Measurements from ENCODE around the gene LRRC27. TPM values are rescaled to one million over a fixed set of nuclear protein-coding genes. Genes with fewer than 3 reads are reported as not detected.

The LRRC27 gene
- total and polyA plus RNA-seq, 2 donors (not counting 1 experiment from before 2014, with no cell fraction given) = 4.1 to 11.7 TPM

DNA sequence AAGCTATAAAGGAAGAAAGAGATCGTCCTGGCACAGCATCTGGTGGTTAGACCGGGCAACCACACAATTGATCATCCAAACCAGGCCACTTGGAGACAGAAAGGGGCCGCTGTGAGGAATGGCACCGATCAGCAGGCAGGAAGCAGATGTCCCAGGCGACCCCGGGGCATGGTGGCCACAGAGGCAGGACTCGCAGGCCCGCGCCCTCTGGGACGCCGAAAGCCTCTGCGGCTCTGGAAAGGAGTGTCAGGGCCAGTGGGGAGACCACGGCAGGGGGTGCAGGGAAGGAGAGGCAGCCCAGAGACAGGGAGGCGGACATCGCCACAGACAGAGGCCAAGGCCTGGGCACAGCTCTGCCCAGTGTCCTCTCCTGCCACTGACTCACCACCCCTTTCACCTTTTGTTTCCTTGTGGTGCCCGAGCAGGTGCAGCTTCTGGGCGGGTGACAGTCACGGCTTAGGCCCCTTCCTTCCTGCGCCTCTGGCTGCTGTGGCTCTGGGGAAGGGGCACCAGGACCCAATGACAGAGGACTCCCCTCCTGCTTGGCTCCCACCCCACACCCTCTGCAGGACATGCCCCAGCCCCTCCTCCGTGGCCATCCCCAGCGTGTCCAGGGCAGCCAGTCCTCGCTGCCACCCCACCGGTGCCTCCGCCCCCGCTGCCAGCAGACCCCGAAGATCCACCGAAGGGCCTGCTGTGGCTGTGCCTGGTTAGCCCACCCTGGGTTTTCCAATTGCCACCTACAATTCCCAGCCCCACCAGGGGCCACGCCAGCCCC is 35.1 kb upstream of the LRRC27 start:
- no peak for DNase-seq (ENCODE audit: low read depth in 2 of 2)

DNA sequence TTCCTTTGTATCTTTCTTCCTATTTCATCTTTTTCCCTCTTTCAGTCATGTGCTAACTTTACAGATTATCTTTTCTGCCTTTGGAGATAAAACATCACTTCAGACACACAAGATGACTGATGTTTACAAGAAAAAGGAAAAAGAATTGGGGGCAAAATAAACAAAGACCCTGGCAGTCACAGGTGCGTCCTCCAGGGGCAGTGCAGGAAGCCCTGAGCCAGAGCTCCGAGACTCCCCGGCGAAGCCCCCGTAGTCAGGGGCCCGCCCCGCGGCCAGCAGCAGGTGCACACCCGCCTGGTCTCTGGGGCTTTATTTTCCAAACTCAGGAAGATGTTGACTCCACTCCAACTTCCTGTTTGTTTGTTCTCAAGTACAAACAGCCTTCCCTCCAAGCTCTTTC is 34.5 kb upstream of the LRRC27 start:
- no peak overlapping the region for H3K4me3 ChIP-seq (replicated peaks in 1 of 4; ENCODE audit: control extremely low read depth in 1 of 4, insufficient read depth in 1 of 4, low read depth in 3 of 4, low read length in 4 of 4)
- no peaks in the 10 kb centered on the region for H4K20me1 ChIP-seq (ENCODE audit: control insufficient read depth, extremely low read depth, insufficient read depth, low read length)
- no peaks in the 10 kb centered on the region for H3K79me2 ChIP-seq (ENCODE audit: control insufficient read depth, insufficient read depth, low read length)
- no peaks in the 10 kb centered on the region for H3K4me1 ChIP-seq (ENCODE audit: control insufficient read depth, extremely low read depth, insufficient read depth, low read length)
- DNase-seq (ENCODE audit: low read depth in 2 of 2) = no peak
- no peak overlapping the region for H3K4me2 ChIP-seq (ENCODE audit: extremely low read depth, insufficient read depth, low read length)
- H3K27me3 ChIP-seq (ENCODE audit: control insufficient read depth, insufficient read depth, low read length) = no peaks in the 10 kb centered on the region
- H2AFZ ChIP-seq (ENCODE audit: low read length) = no peak overlapping the region
- H3K27ac ChIP-seq (ENCODE audit: insufficient read depth, low read length) = no peak overlapping the region
- H3K36me3 ChIP-seq (ENCODE audit: control insufficient read depth, insufficient read depth, low read length) = no peaks in the 10 kb centered on the region
- H3K9me3 ChIP-seq (ENCODE audit: control insufficient read depth, insufficient read depth, low read depth, low read length) = no peaks in the 10 kb centered on the region
- no peak for TF ChIP-seq EZH2 (IDR thresholded peaks at IDR 0.05; ENCODE audit: low read length, missing control alignments)
- TF ChIP-seq, protein P1, sequence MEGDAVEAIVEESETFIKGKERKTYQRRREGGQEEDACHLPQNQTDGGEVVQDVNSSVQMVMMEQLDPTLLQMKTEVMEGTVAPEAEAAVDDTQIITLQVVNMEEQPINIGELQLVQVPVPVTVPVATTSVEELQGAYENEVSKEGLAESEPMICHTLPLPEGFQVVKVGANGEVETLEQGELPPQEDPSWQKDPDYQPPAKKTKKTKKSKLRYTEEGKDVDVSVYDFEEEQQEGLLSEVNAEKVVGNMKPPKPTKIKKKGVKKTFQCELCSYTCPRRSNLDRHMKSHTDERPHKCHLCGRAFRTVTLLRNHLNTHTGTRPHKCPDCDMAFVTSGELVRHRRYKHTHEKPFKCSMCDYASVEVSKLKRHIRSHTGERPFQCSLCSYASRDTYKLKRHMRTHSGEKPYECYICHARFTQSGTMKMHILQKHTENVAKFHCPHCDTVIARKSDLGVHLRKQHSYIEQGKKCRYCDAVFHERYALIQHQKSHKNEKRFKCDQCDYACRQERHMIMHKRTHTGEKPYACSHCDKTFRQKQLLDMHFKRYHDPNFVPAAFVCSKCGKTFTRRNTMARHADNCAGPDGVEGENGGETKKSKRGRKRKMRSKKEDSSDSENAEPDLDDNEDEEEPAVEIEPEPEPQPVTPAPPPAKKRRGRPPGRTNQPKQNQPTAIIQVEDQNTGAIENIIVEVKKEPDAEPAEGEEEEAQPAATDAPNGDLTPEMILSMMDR (conservative IDR thresholded peaks at IDR 0.05 in 1 of 2, IDR thresholded peaks at IDR 0.05 in 1 of 2; ENCODE audit: low read depth in 1 of 2, low read length in 2 of 2) = no peak
- no peak overlapping the region for H3K9ac ChIP-seq (ENCODE audit: insufficient read depth, low read length)

More for the DNA sequence above, 35.1 kb upstream of the LRRC27 start:
- Histone ChIP-seq H3K4me1 (ENCODE audit: control insufficient read depth, extremely low read depth, insufficient read depth, low read length) (no peaks in the 10 kb centered on the region), H3K36me3 (ENCODE audit: control insufficient read depth, insufficient read depth, low read length) (no peaks in the 10 kb centered on the region), H4K20me1 (ENCODE audit: control insufficient read depth, extremely low read depth, insufficient read depth, low read length) (no peaks in the 10 kb centered on the region), H3K4me3 (replicated peaks in 1 of 4; ENCODE audit: control extremely low read depth in 1 of 4, insufficient read depth in 1 of 4, low read depth in 3 of 4, low read length in 4 of 4) (no peak overlapping the region), H3K79me2 (ENCODE audit: control insufficient read depth, insufficient read depth, low read length) (no peaks in the 10 kb centered on the region), H3K9me3 (ENCODE audit: control insufficient read depth, insufficient read depth, low read depth, low read length) (no peaks in the 10 kb centered on the region), H2AFZ (ENCODE audit: low read length) (no peak overlapping the region), H3K27me3 (ENCODE audit: control insufficient read depth, insufficient read depth, low read length) (no peaks in the 10 kb centered on the region), H3K27ac (ENCODE audit: insufficient read depth, low read length) (no peak overlapping the region), H3K4me2 (ENCODE audit: extremely low read depth, insufficient read depth, low read length) (no peak overlapping the region), H3K9ac (ENCODE audit: insufficient read depth, low read length) (no peak overlapping the region)
- TF ChIP-seq, protein P1 (conservative IDR thresholded peaks at IDR 0.05 in 1 of 2, IDR thresholded peaks at IDR 0.05 in 1 of 2; ENCODE audit: low read depth in 1 of 2, low read length in 2 of 2) = no peak
- TF ChIP-seq EZH2 (IDR thresholded peaks at IDR 0.05; ENCODE audit: low read length, missing control alignments) = no peak

DNA sequence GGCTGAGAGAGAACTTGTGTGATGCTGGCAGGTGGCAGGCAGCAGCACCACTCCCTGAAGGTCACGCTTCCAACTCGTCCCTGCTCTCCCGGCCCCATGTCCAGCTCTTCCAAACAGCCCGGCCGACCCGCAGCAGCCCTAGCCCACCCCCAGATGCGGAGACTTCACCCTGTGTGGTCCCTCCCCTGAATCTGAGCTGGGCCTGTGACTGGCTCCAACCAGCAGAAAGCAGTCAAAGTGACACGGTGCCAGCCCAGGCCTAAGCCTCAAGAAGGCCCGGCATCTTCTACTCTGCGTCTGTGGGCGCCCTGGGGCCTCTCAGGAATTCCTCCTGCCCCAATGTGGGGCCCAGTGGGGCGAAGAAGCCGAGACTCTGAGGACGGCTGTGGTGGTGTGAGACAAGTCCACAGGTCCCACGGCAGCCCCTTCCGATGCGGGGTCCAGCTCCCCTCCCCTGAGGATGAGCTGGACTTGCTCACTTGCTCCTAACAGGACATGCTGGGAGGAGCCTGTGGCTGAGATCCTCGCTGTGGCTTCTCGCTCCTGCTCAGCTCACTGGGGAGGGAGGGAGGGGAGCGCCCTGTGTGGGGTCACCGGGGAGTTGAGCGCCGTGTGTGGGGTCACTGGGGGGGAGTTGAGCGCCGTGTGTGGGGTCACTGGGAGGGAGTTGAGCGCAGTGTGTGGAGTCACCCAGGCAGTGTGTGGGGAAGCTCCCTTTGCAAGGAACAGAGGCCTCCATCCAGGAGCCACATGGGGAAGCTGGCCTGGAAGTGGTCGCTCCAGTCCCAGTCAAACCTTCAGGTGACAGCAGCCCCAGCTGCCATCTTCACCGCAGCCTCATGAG is 33.7 kb upstream of the LRRC27 start:
- H3K79me2 ChIP-seq (ENCODE audit: control insufficient read depth, insufficient read depth, low read length) = no peaks in the 10 kb centered on the region
- H3K27ac ChIP-seq (ENCODE audit: insufficient read depth, low read length) = no peak overlapping the region
- no peaks in the 10 kb centered on the region for H3K27me3 ChIP-seq (ENCODE audit: control insufficient read depth, insufficient read depth, low read length)
- no peaks in the 10 kb centered on the region for H3K36me3 ChIP-seq (ENCODE audit: control insufficient read depth, insufficient read depth, low read length)
- no peak overlapping the region for H2AFZ ChIP-seq (ENCODE audit: low read length)
- H3K4me3 ChIP-seq (replicated peaks in 1 of 4; ENCODE audit: control extremely low read depth in 1 of 4, insufficient read depth in 1 of 4, low read depth in 3 of 4, low read length in 4 of 4) = no peak overlapping the region
- no peak overlapping the region for H3K4me2 ChIP-seq (ENCODE audit: extremely low read depth, insufficient read depth, low read length)
- no peaks in the 10 kb centered on the region for H3K9me3 ChIP-seq (ENCODE audit: control insufficient read depth, insufficient read depth, low read depth, low read length)
- no peaks in the 10 kb centered on the region for H4K20me1 ChIP-seq (ENCODE audit: control insufficient read depth, extremely low read depth, insufficient read depth, low read length)
- no peak for DNase-seq (ENCODE audit: low read depth in 2 of 2)
- TF ChIP-seq, protein P1 (conservative IDR thresholded peaks at IDR 0.05 in 1 of 2, IDR thresholded peaks at IDR 0.05 in 1 of 2; ENCODE audit: low read depth in 1 of 2, low read length in 2 of 2) = no peak
- no peak for TF ChIP-seq EZH2 (IDR thresholded peaks at IDR 0.05; ENCODE audit: low read length, missing control alignments)
- H3K4me1 ChIP-seq (ENCODE audit: control insufficient read depth, extremely low read depth, insufficient read depth, low read length) = no peaks in the 10 kb centered on the region
- no peak overlapping the region for H3K9ac ChIP-seq (ENCODE audit: insufficient read depth, low read length)
